ENCODE measurements around the gene A1BG.
A peak's percentile ranks its signal among the peaks of the same experiment; 100 is the strongest.

Gene A1BG

DNA sequence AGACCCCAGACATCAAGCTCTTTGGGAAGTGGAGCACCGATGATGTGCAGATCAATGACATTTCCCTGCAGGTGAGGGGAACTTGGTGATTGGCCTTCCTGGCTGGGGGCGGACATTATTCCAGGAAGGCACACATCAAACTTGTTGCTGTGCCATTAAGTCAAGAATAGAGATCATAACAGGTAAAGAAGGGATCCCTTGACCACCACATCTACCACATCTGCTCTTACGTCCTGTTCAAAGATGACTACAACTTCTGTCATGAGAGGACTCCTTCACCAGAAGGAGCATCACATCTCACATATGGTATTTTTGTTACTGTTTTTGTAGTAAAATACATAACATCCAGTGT is 34.9 kb upstream of the A1BG start:
- Histone ChIP-seq H3K79me1 (ENCODE audit: low read depth, low read length) (peaks cover 16% of the 10 kb centered on the region), H2BK120ac (ENCODE audit: low read depth, low read length) (no peak overlapping the region), H3K14ac (ENCODE audit: low read length) (no peak overlapping the region), H2BK12ac (ENCODE audit: low read length) (no peak overlapping the region), H2BK15ac (ENCODE audit: low read length) (no peak overlapping the region), H3K27me3 (ENCODE audit: control insufficient read depth in 3 of 3, insufficient read depth in 3 of 3, low read depth in 1 of 3, low read length in 3 of 3) (no peaks in the 10 kb centered on the region), H3K27ac (replicated peaks; ENCODE audit: low read length) (no peak overlapping the region), H3K9me3 (replicated peaks in 1 of 2; ENCODE audit: control insufficient read depth in 2 of 2, insufficient read depth in 1 of 2, low read depth in 1 of 2, low read length in 2 of 2) (no peaks in the 10 kb centered on the region), H2AFZ (ENCODE audit: low read length) (no peak overlapping the region), H2BK5ac (ENCODE audit: low read length) (no peak overlapping the region), H2AK5ac (ENCODE audit: low read depth, low read length) (no peak overlapping the region), H3K23ac (ENCODE audit: low read depth, low read length, poor library complexity) (no peak overlapping the region), H3K4me1 (ENCODE audit: control insufficient read depth in 2 of 2, insufficient read depth in 1 of 2, low read depth in 1 of 2, low read length in 2 of 2) (peaks cover 11 to 17% of the 10 kb centered on the region in 2 donors), H4K8ac (ENCODE audit: low read depth, low read length) (no peak overlapping the region), H3K4me3 (ENCODE audit: low read length in 2 of 2) (peak overlapping the region; percentile 60 to 86), H4K91ac (ENCODE audit: low read depth, low read length, poor library complexity) (no peak overlapping the region), H3K4ac (ENCODE audit: low read length) (no peak overlapping the region), H3K18ac (ENCODE audit: low read length) (no peak overlapping the region), H3K4me2 (ENCODE audit: insufficient read depth, low read length, poor library complexity, severe bottlenecking) (peak overlapping the region; percentile 98), H3K9ac (ENCODE audit: low read depth, low read length, poor library complexity) (no peak overlapping the region), H3K36me3 (replicated peaks in 1 of 2; ENCODE audit: control insufficient read depth in 2 of 2, insufficient read depth in 2 of 2, low read length in 2 of 2) (peaks cover 22 to 50% of the 10 kb centered on the region in 2 donors)
- WGBS, 2 donors (ENCODE audit: extremely low coverage in 2 of 2, insufficient read length in 2 of 2, insufficient replicate concordance in 1 of 2): no CpG with 5 or more reads among the region's 3 CpGs
- DNase-seq (ENCODE audit: low spot score): no peak

DNA sequence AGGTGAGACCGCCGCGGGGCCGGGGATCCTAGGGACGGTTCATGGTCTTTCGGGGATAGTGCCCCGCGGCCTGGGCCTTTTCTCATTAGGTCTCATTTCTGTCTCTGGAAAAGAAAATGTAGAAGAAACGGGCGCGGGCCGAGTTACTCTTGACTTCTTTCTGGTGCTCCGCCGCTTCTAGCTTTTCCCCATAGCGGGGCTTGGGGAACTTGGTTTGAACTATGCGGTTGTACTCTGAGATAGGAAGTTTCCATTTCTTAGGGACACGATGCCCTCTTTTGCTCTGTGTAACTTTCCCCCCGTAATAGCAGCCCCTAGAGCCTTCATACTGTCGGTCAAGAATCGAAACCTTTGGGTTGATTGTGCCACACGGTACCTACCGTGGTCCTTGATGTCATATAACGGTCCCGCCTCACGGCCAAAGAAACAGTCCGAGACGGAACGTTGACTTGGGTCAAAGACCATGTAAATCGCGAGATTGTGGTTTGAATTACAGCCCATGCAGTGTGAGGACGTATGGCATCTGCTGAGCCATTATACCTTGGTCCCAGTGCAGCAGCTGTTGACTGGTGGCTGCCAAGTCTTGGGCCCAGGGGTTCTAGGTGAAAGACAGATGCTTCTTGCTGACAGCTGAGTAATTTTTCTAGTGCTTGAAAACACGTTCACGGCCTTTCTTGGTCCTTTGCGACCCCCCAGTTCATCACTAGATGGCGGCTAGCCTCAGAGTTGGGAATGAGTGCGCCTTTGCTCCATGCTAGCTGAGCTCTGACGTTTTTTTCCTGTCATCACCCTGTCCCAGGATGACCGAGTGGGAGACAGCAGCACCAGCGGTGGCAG is 34.3 kb upstream of the A1BG start:
- Histone ChIP-seq H3K4me2 (ENCODE audit: insufficient read depth, low read length, poor library complexity, severe bottlenecking) (peak overlapping the region; percentile 98), H3K23ac (ENCODE audit: low read depth, low read length, poor library complexity) (peak overlapping the region; percentile 95), H3K14ac (ENCODE audit: low read length) (peak overlapping the region; percentile 94), H2BK5ac (ENCODE audit: low read length) (no peak overlapping the region), H3K18ac (ENCODE audit: low read length) (peak overlapping the region; percentile 33), H2AFZ (ENCODE audit: low read length) (peak overlapping the region; percentile 32), H3K79me1 (ENCODE audit: low read depth, low read length) (peaks cover 13% of the 10 kb centered on the region), H3K9me3 (replicated peaks in 1 of 2; ENCODE audit: control insufficient read depth in 2 of 2, insufficient read depth in 1 of 2, low read depth in 1 of 2, low read length in 2 of 2) (no peaks in the 10 kb centered on the region), H2BK12ac (ENCODE audit: low read length) (no peak overlapping the region), H4K8ac (ENCODE audit: low read depth, low read length) (no peak overlapping the region), H2BK120ac (ENCODE audit: low read depth, low read length) (no peak overlapping the region), H2BK15ac (ENCODE audit: low read length) (no peak overlapping the region), H3K4me3 (ENCODE audit: low read length in 2 of 2) (peak overlapping the region; percentile 60 to 86), H3K36me3 (replicated peaks in 1 of 2; ENCODE audit: control insufficient read depth in 2 of 2, insufficient read depth in 2 of 2, low read length in 2 of 2) (peaks cover 16 to 44% of the 10 kb centered on the region in 2 donors), H3K4me1 (ENCODE audit: control insufficient read depth in 2 of 2, insufficient read depth in 1 of 2, low read depth in 1 of 2, low read length in 2 of 2) (peaks cover 11 to 17% of the 10 kb centered on the region in 2 donors), H3K9ac (ENCODE audit: low read depth, low read length, poor library complexity) (peak overlapping the region; percentile 97), H2AK5ac (ENCODE audit: low read depth, low read length) (no peak overlapping the region), H4K91ac (ENCODE audit: low read depth, low read length, poor library complexity) (no peak overlapping the region), H3K4ac (ENCODE audit: low read length) (no peak overlapping the region), H3K27ac (replicated peaks; ENCODE audit: low read length) (no peak overlapping the region), H3K27me3 (ENCODE audit: control insufficient read depth in 3 of 3, insufficient read depth in 3 of 3, low read depth in 1 of 3, low read length in 3 of 3) (no peaks in the 10 kb centered on the region)
- no CpG with 5 or more reads among the region's 39 CpGs for WGBS, 2 donors (ENCODE audit: extremely low coverage in 2 of 2, insufficient read length in 2 of 2, insufficient replicate concordance in 1 of 2)
- DNase-seq (ENCODE audit: low spot score): no peak

DNA sequence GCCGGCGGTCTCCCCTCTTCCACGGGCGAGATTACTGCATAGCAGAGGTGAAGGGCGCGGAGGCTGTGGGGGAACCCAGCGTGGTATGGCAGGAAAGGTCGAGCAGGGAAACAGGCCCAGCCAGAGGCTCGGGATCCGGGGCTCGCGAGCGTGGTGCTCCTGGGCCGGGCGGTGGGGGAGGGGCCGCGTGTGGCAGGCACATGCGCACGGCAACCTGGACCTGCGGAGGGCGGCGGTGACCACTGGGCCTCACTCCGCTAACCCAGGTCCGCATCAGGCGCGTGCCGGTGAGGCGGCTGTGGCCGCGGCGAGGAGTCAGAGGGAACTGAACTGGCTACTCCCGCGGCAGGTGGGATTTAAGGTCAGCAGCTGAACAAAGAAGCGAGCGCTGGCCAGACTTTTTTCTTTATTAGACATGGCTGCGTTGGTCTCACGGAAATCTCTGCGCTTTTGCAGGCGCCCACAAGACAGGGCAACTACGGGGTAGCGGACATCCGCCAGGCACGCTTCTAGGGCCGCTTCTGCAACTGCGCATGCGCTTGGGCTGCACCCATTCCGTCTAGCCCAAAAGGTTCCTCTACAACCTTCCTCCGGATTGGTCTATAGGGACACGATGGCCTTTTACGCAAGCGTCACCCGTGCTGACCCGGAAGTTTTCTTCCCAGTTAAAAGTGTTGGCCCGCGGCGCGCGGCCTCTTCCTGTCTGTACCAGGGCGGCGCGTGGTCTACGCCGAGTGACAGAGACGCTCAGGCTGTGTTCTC is 33.5 kb upstream of the A1BG start, which contains the start of gene RPS5:
Gene RPS5 (plus strand): TSS at position 694 of the 762 bp plus-strand sequence. CDS start 869 bp downstream, outside the sequence.
- Histone ChIP-seq H4K8ac (ENCODE audit: low read depth, low read length) (peak within 1 kb of the TSS; percentile 89), H3K36me3 (replicated peaks in 1 of 2; ENCODE audit: control insufficient read depth in 2 of 2, insufficient read depth in 2 of 2, low read length in 2 of 2) (peaks cover 13 to 38% of the 10 kb centered on the region in 2 donors), H2BK120ac (ENCODE audit: low read depth, low read length) (no peak within 1 kb of the TSS), H3K4ac (ENCODE audit: low read length) (peak within 1 kb of the TSS; percentile 87), H3K14ac (ENCODE audit: low read length) (peak within 1 kb of the TSS; percentile 94), H3K79me1 (ENCODE audit: low read depth, low read length) (peaks cover 13% of the 10 kb centered on the region), H3K18ac (ENCODE audit: low read length) (peak within 1 kb of the TSS; percentile 99), H2BK15ac (ENCODE audit: low read length) (peak within 1 kb of the TSS; percentile 27), H2BK5ac (ENCODE audit: low read length) (peak within 1 kb of the TSS; percentile 96), H2AK5ac (ENCODE audit: low read depth, low read length) (peak within 1 kb of the TSS; percentile 99), H4K91ac (ENCODE audit: low read depth, low read length, poor library complexity) (peak within 1 kb of the TSS; percentile 94), H3K27me3 (ENCODE audit: control insufficient read depth in 3 of 3, insufficient read depth in 3 of 3, low read depth in 1 of 3, low read length in 3 of 3) (no peaks in the 10 kb centered on the region), H2BK12ac (ENCODE audit: low read length) (peak within 1 kb of the TSS; percentile 69), H3K23ac (ENCODE audit: low read depth, low read length, poor library complexity) (peak within 1 kb of the TSS; percentile 95), H3K9ac (ENCODE audit: low read depth, low read length, poor library complexity) (peak within 1 kb of the TSS; percentile 98), H2AFZ (ENCODE audit: low read length) (peak within 1 kb of the TSS; percentile 91), H3K9me3 (replicated peaks in 1 of 2; ENCODE audit: control insufficient read depth in 2 of 2, insufficient read depth in 1 of 2, low read depth in 1 of 2, low read length in 2 of 2) (no peaks in the 10 kb centered on the region), H3K4me2 (ENCODE audit: insufficient read depth, low read length, poor library complexity, severe bottlenecking) (peak within 1 kb of the TSS; percentile 98), H3K4me1 (ENCODE audit: control insufficient read depth in 2 of 2, insufficient read depth in 1 of 2, low read depth in 1 of 2, low read length in 2 of 2) (peaks cover 12 to 17% of the 10 kb centered on the region in 2 donors), H3K27ac (replicated peaks; ENCODE audit: low read length) (peak within 1 kb of the TSS; percentile 97), H3K4me3 (ENCODE audit: low read length in 2 of 2) (peak within 1 kb of the TSS; percentile 60 to 91)
- no CpG with 5 or more reads among the region's 64 CpGs for WGBS, 2 donors (ENCODE audit: extremely low coverage in 2 of 2, insufficient read length in 2 of 2, insufficient replicate concordance in 1 of 2)
- DNase-seq (ENCODE audit: low spot score): peak; percentile 96
